HG03159 (cell line): Measurements from ENCODE around the gene LUC7L3.
"Not testable (repeated sequence)": the region's sequence is repeated elsewhere in the genome, so short reads cannot be mapped to it uniquely, and the experiment has no call there.

Source experiments
- ATAC-seq: cut with Tn5 transposase; IDR thresholded peaks from one replicate; pipeline ENCODE4 v1.9.1; 2021; ENCODE audit warnings: mild to moderate bottlenecking, moderate library complexity; ENCODE audit not compliant: unreplicated experiment

The LUC7L3 gene, protein sequence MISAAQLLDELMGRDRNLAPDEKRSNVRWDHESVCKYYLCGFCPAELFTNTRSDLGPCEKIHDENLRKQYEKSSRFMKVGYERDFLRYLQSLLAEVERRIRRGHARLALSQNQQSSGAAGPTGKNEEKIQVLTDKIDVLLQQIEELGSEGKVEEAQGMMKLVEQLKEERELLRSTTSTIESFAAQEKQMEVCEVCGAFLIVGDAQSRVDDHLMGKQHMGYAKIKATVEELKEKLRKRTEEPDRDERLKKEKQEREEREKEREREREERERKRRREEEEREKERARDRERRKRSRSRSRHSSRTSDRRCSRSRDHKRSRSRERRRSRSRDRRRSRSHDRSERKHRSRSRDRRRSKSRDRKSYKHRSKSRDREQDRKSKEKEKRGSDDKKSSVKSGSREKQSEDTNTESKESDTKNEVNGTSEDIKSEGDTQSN

GRCh38 chr17:50719144-50719923, at the start of gene LUC7L3:
LUC7L3 (plus strand) TSS chr17:50719603; CDS start chr17:50719733, 130 bp downstream.
- ATAC-seq = peak; percentile 76

DNA sequence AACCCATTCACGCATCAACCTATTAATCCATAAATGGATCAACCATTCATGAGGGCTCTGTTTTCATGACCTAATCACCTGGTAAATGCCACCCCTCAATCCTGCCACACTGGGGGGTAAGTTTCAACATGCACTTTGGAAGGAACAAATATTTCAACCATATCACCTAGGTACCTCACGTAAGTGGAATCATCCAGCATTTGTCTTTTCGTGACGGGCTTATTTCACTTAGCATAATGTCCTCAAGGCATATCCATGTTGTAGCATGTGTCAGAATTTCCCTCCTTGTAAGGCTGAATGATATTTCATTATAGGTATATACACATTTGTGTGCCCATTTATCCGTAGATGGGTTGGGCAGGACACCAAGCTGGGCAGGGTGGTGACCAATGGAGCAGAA, 47.3 kb upstream of the LUC7L3 start:
- ATAC-seq = no peak

DNA sequence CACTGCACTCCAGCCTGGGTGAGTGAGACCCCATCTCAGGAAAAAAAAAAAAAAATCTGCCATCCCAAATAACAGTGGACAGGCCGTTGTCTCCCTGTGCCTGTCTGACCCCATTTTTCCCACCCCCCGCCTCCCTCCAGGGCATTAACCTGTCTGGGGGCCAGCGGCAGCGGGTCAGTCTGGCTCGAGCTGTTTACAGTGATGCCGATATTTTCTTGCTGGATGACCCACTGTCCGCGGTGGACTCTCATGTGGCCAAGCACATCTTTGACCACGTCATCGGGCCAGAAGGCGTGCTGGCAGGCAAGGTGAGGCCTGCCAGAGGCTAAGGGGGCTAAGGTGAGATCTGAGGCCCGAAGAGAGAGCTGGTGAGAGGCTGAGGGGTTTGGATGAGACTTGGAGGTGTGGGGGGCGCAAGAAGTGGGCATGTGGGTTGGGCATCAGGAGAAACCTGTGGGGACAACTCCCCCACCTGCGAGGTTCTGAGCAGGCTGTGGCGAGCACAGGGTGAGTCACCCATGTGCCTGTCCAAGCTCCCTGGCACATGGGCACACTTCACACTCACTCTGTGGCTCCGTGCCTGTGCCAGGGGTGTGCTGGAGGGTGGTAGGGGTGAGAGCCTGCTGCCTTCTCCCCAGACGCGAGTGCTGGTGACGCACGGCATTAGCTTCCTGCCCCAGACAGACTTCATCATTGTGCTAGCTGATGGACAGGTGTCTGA, 46.4 kb upstream of the LUC7L3 start:
- ATAC-seq = no peak

DNA sequence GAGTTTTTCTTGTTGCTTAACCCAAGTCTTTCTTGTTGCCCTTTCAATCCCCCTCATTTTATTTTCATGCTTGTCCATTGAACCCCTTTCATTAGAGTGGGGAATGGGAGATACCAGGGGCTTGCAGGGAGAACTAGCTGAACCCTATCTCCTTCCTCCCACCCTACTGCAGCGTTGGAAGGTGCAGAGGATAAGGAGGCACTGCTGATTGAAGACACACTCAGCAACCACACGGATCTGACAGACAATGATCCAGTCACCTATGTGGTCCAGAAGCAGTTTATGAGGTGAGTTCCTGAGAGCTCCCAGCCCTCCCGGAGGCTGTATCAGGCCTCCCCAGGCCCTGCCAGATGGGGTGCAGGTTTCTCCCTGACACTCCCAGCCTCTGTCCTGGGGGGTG, 44.2 kb upstream of the LUC7L3 start:
- ATAC-seq = no peak

GRCh38 chr17:50675627-50676026, 43.8 kb upstream of the LUC7L3 start:
- no peak for ATAC-seq

DNA sequence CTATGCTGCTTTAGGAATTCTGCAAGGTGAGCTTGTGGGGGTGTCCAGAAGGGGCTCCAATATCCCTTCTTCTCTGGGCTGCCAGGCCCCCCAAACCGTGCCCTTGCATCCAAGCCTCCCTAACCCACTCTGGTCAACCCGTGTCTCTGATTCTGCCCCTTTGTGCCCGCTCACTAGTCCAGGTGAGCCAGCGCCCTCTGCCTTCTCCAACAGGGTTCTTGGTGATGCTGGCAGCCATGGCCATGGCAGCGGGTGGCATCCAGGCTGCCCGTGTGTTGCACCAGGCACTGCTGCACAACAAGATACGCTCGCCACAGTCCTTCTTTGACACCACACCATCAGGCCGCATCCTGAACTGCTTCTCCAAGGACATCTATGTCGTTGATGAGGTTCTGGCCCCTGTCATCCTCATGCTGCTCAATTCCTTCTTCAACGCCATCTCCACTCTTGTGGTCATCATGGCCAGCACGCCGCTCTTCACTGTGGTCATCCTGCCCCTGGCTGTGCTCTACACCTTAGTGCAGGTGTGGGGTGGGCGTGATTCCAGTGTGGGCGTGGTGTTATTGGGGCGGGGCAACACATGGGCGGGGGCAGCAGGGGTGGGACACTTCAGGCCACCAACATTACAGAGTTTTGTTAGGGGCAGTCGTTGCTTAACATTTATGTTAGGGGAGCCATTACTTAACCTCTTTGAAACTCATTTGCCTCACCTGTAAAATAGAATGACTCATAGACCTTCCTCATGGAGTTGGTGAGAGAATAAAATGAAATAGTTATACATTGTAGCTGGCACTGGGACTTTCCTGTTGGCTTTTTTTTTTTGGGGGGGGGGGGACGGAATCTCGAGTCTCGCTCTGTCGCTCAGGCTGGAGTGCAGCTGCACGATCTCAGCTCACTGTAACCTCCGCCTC, 43.1 kb upstream of the LUC7L3 start:
- no peak for ATAC-seq

DNA sequence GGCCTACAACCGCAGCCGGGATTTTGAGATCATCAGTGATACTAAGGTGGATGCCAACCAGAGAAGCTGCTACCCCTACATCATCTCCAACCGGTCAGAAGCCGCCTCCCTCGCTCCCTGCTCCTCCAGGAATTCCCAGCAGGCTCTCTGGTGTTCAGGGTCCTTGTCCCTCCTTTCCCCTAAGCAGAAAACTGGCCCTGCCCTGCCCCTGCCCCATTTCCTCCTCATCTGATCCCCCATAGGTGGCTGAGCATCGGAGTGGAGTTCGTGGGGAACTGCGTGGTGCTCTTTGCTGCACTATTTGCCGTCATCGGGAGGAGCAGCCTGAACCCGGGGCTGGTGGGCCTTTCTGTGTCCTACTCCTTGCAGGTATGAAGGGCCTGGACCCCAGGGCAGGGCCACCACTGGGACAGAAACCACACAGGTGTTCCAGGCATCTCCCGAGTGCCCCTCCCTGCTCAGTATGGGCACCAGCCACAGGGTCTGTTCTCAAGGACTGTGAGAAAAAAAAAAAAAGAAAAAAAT, 41.5 kb upstream of the LUC7L3 start:
- no peak for ATAC-seq

- ATAC-seq = no peak
Observed at GRCh38 chr17:50679008-50679544, 40.3 kb upstream of the LUC7L3 start.

DNA sequence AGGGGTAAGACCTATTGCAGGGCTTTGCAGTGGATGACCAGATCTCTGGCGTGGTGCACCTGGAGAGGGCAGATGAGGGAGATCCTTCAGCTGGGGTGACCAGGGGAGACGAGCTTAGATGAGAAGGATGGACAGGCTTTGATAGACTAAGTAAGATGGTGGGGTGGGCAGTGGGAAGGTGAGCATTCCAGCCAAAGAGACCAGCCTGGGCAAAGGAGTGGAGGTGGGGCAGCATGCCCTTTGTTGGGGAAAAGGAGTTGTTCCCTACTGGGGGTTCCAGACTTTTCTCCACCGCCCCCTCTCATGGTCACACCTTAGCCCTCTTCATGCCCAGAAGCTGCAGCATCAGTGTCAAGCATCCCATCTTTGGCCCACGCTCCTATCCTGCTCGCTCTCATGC, 39.3 kb upstream of the LUC7L3 start:
- ATAC-seq = no peak

GRCh38 chr17:50680543-50681262, 38.7 kb upstream of the LUC7L3 start:
- not testable (repeated sequence) for ATAC-seq

- no peak for ATAC-seq
Observed at GRCh38 chr17:50681263-50682200, 37.9 kb upstream of the LUC7L3 start.

GRCh38 chr17:50682441-50682840, 37.0 kb upstream of the LUC7L3 start:
- no peak for ATAC-seq

DNA sequence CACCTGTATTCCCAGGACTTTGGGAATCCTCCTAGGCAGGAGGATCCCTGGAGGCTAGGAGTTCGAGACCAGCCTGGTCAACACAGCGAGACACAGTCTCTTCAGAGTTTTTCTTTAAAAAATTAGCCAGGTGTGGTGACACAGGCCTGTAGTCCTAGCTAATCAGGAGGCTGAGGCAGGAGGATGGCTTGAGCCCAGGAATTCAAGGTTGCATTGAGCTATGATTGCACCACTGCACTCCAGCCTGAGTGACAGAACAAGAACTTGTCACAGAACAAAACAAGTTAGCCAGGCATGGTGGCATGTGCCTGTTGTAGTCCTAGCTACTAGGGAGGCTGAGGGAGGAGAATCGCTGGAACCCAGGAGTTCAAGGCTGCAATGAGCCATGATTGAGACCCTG, 36.5 kb upstream of the LUC7L3 start:
- ATAC-seq = no peak

GRCh38 chr17:50683434-50684287, 35.7 kb upstream of the LUC7L3 start:
- no peak for ATAC-seq

DNA sequence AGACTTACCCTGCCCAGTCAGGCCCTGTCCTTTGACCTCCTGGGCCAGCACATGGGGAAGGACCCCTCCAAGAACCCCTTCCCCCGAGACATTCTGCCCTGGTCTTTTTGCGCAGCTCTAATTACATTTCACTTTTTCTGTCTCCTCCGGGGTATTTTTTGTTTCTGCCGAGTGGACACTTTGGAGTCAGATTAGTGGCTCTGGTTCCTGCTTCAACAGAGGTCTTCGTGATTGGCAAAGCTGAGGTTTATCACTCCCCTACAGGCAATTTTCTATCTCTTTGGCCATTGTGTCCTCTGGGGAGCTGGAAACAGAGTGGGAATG, 35.2 kb upstream of the LUC7L3 start:
- ATAC-seq = no peak

- ATAC-seq = no peak
Observed at GRCh38 chr17:50684612-50685333, 34.6 kb upstream of the LUC7L3 start.

- ATAC-seq = no peak
Observed at GRCh38 chr17:50685334-50685665, 34.1 kb upstream of the LUC7L3 start.
